ENCODE data around the gene CEP128. TPM values are rescaled to one million over a fixed set of nuclear protein-coding genes. Genes with fewer than 3 reads are reported as not detected.

Gene CEP128
- total and polyA plus RNA-seq, 2 experiments from 2014 or later: 2.4 to 5.2 TPM

DNA sequence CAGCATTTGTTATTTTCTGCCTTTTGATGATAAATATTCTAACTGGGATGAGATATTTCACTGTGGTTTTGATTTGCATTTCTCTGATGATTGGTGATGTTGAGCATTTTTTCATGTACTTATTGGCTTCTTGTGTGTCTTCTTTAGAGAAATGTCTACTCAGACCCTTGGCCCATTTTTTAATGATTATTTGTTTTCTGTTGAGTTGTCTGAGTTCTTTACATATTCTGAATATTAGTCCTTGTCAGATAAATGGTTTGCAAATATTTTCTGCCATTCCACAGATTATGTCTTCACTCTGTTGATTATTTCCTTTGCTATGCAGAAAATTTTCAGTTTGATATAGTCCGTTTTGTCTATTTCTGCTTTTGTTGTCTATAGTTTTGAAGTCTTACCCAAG lies 317.0 kb downstream of the CEP128 start:
- DNase-seq: no peak
- TF ChIP-seq EZH2 (IDR thresholded peaks at IDR 0.05; ENCODE audit: insufficient read depth, poor library complexity, severe bottlenecking): no peak
- no peak for TF ChIP-seq EZH2phosphoT487 (IDR thresholded peaks at IDR 0.05; ENCODE audit: insufficient read depth, low read depth)
- peak overlapping the region; percentile 27; the same call in 1 of the 2 replicates for H2AFZ ChIP-seq
- in situ Hi-C loops (cut with MboI): no loop called here
- no peaks in the 10 kb centered on the region for H3K9me3 ChIP-seq (ENCODE audit: low read depth)
- H4K20me1 ChIP-seq (ENCODE audit: insufficient read depth): no peaks in the 10 kb centered on the region
- no peaks in the 10 kb centered on the region for H3K36me3 ChIP-seq (ENCODE audit: low read depth)
- no peak overlapping the region for H3K4me3 ChIP-seq
- no peak overlapping the region for H3K4me2 ChIP-seq (ENCODE audit: unreplicated experiment)
- H3K27ac ChIP-seq: no peak overlapping the region
- no peak overlapping the region for H3K9ac ChIP-seq
- H3K9me2 ChIP-seq (ENCODE audit: insufficient read depth): no peaks in the 10 kb centered on the region
- H3K79me2 ChIP-seq (ENCODE audit: insufficient read depth): no peaks in the 10 kb centered on the region
- H3K4me1 ChIP-seq (ENCODE audit: insufficient read depth): peaks cover 37% of the 10 kb centered on the region
- WGBS, 2 experiments (ENCODE audit: low coverage in 1 of 2, low lambda C conversion rate in 2 of 2, missing lambda C conversion rate in 2 of 2): 52 to 76% methylated on average over 1 of the region's 1 CpG
- H3K27me3 ChIP-seq (replicated peaks; ENCODE audit: insufficient read depth): no peaks in the 10 kb centered on the region
- H3F3A ChIP-seq (ENCODE audit: insufficient read depth): peaks cover 20% of the 10 kb centered on the region

DNA sequence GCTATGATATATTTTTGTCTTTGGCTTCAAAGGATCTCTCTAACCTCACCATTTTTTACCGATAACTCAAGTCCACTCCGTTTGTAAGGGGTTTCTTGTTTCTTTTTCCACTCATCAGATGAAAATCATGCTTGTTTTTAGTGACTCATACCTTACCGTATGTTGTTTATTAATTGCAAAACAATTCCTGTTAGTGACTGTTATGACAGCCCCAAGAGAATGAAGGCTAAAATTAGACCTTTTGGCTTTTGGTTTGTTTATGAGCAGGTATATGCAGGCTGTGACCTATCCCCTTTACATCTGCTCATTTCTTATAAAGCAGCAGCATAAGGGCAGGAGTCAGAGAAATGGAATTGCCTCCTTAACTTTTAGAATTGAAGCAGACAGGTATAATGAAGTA lies 319.8 kb downstream of the CEP128 start:
- peak; percentile 75 for DNase-seq
- Histone ChIP-seq H3K9me2 (ENCODE audit: insufficient read depth) (no peaks in the 10 kb centered on the region), H3K27me3 (replicated peaks; ENCODE audit: insufficient read depth) (no peaks in the 10 kb centered on the region), H3K4me3 (peak overlapping the region; percentile 15; the same call in 1 of the 2 replicates), H3F3A (ENCODE audit: insufficient read depth) (peaks cover 20% of the 10 kb centered on the region), H3K79me2 (ENCODE audit: insufficient read depth) (no peaks in the 10 kb centered on the region), H4K20me1 (ENCODE audit: insufficient read depth) (no peaks in the 10 kb centered on the region), H3K4me1 (ENCODE audit: insufficient read depth) (peaks cover 22% of the 10 kb centered on the region), H3K4me2 (ENCODE audit: unreplicated experiment) (peak overlapping the region; percentile 47), H3K36me3 (ENCODE audit: low read depth) (no peaks in the 10 kb centered on the region), H3K27ac (peak overlapping the region; percentile 37), H2AFZ (peak overlapping the region; percentile 37), H3K9ac (peak overlapping the region; percentile 13), H3K9me3 (ENCODE audit: low read depth) (no peaks in the 10 kb centered on the region)
- in situ Hi-C loops (cut with MboI): no loop called here
- WGBS, 2 experiments (ENCODE audit: low coverage in 1 of 2, low lambda C conversion rate in 2 of 2, missing lambda C conversion rate in 2 of 2): 3 to 5% methylated on average over 3 of the region's 3 CpGs
- TF ChIP-seq EZH2 (IDR thresholded peaks at IDR 0.05; ENCODE audit: insufficient read depth, poor library complexity, severe bottlenecking) (no peak), EZH2phosphoT487 (IDR thresholded peaks at IDR 0.05; ENCODE audit: insufficient read depth, low read depth) (no peak)

- no peak for DNase-seq
- Histone ChIP-seq H3K4me3 (no peak overlapping the region), H3K79me2 (ENCODE audit: insufficient read depth) (no peaks in the 10 kb centered on the region), H4K20me1 (ENCODE audit: insufficient read depth) (no peaks in the 10 kb centered on the region), H3F3A (ENCODE audit: insufficient read depth) (peaks cover 20% of the 10 kb centered on the region), H3K36me3 (ENCODE audit: low read depth) (no peaks in the 10 kb centered on the region), H3K9me2 (ENCODE audit: insufficient read depth) (no peaks in the 10 kb centered on the region), H3K4me2 (ENCODE audit: unreplicated experiment) (no peak overlapping the region), H2AFZ (no peak overlapping the region), H3K27ac (no peak overlapping the region), H3K27me3 (replicated peaks; ENCODE audit: insufficient read depth) (no peaks in the 10 kb centered on the region), H3K4me1 (ENCODE audit: insufficient read depth) (peaks cover 22% of the 10 kb centered on the region), H3K9me3 (ENCODE audit: low read depth) (no peaks in the 10 kb centered on the region), H3K9ac (no peak overlapping the region)
- 100% methylated on average over 1 of the region's 1 CpG for WGBS, 2 experiments (ENCODE audit: low coverage in 1 of 2, low lambda C conversion rate in 2 of 2, missing lambda C conversion rate in 2 of 2)
- TF ChIP-seq EZH2phosphoT487 (IDR thresholded peaks at IDR 0.05; ENCODE audit: insufficient read depth, low read depth) (no peak), EZH2 (IDR thresholded peaks at IDR 0.05; ENCODE audit: insufficient read depth, poor library complexity, severe bottlenecking) (no peak)
- in situ Hi-C loops (cut with MboI): no loop called here
These were observed 321.1 kb downstream of the CEP128 start for GRCh38 chr14:80620434-80620833.

DNA sequence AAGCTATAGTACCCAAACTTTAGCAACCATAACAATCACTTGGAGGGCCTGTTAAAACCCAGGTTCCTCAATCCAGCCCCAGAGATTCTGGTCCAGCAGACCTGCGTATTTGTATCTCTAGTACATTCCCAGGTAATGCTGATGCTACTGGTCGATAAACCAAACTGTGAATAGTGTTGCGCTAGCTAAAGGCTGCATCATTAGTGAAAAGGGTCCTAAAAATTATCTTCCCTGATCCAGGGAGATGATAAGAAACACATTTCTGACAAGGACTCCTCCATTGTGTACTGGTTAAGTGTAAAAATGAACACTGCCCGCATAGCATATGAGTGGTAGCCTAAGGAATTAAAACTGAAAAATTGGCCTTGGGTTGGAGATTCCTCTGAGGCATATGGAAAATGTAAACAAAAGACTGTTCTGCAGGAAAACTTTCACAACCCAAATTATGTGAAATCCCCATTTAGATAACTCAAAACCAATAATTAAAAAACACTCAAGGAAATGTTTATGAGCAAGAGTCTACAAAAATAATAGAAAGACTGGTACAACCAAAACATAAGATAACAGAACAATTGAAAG lies 322.7 kb downstream of the CEP128 start:
- H3K4me2 ChIP-seq (ENCODE audit: unreplicated experiment): no peak overlapping the region
- no peak overlapping the region for H3K27ac ChIP-seq
- no peaks in the 10 kb centered on the region for H4K20me1 ChIP-seq (ENCODE audit: insufficient read depth)
- no peaks in the 10 kb centered on the region for H3K36me3 ChIP-seq (ENCODE audit: low read depth)
- TF ChIP-seq EZH2 (IDR thresholded peaks at IDR 0.05; ENCODE audit: insufficient read depth, poor library complexity, severe bottlenecking) (no peak), EZH2phosphoT487 (IDR thresholded peaks at IDR 0.05; ENCODE audit: insufficient read depth, low read depth) (no peak)
- in situ Hi-C loops (cut with MboI): no loop called here
- peaks cover 11% of the 10 kb centered on the region for H3K4me1 ChIP-seq (ENCODE audit: insufficient read depth)
- H3K9me3 ChIP-seq (ENCODE audit: low read depth): no peaks in the 10 kb centered on the region
- H3K79me2 ChIP-seq (ENCODE audit: insufficient read depth): no peaks in the 10 kb centered on the region
- H3K9me2 ChIP-seq (ENCODE audit: insufficient read depth): no peaks in the 10 kb centered on the region
- 95 to 97% methylated on average over 4 of the region's 4 CpGs for WGBS, 2 experiments (ENCODE audit: low coverage in 1 of 2, low lambda C conversion rate in 2 of 2, missing lambda C conversion rate in 2 of 2)
- H2AFZ ChIP-seq: no peak overlapping the region
- H3K27me3 ChIP-seq (replicated peaks; ENCODE audit: insufficient read depth): no peaks in the 10 kb centered on the region
- H3K4me3 ChIP-seq: no peak overlapping the region
- peaks cover 17% of the 10 kb centered on the region; the same call in 1 of the 2 replicates for H3F3A ChIP-seq (ENCODE audit: insufficient read depth)
- no peak for DNase-seq
- H3K9ac ChIP-seq: no peak overlapping the region
